ENCODE measurements around the gene ETV6.

- TF ChIP-seq CTCF (IDR thresholded peaks at IDR 0.05) (no peak), POLR2A (IDR thresholded peaks at IDR 0.05) (no peak)
Observed at GRCh38 chr12:11749943-11750690, 100.6 kb downstream of the ETV6 start.
